Measurements from ENCODE around the gene AP1AR. TPM values are rescaled to one million over a fixed set of nuclear protein-coding genes. Genes with fewer than 3 reads are reported as not detected.

AP1AR gene
- total RNA-seq: 10 to 100 TPM in 3 of 4 donors, 1 to 10 TPM in 1; 9.6 to 25.1 (median 20.5) TPM

- 0% methylated on average over 1 of the region's 70 CpGs; no CpG with 5 or more reads in 1 of the 2 donors for WGBS, 2 donors
- intact Hi-C loops (cut with DNase I): no loop called here
- Histone ChIP-seq H3K9me3 (no peaks in the 10 kb centered on the region), H3K27ac (peak within 1 kb of the TSS; percentile 98 to 99 (median 98)), H3K4me3 (peak within 1 kb of the TSS; percentile 83 to 98 (median 92)), H3K27me3 (no peaks in the 10 kb centered on the region), H3K4me1 (peaks cover 10 to 42% (median 13%) of the 10 kb centered on the region in 3 donors), H3K36me3 (peaks cover 0 to under 1% (median 0%) of the 10 kb centered on the region in 3 donors)
- TF ChIP-seq POLR2A (IDR thresholded peaks at IDR 0.05) (peak in 3 of 4 donors; percentile 33 to 94 (median 85)), CTCF (IDR thresholded peaks at IDR 0.05) (peak in 3 of 6 experiments; percentile 14 to 28 (median 21))
- DNase-seq: peak; percentile 46
These were observed at the start of gene AP1AR for GRCh38 chr4:112231779-112232713. TSS of gene AP1AR (plus strand) at chr4:112231787. CDS start at chr4:112232092, 305 bp downstream.

- TF ChIP-seq POLR2A (IDR thresholded peaks at IDR 0.05) (no peak), CTCF (IDR thresholded peaks at IDR 0.05) (no peak)
- H3K27ac ChIP-seq: no peak overlapping the region
- WGBS, 2 donors: 79% methylated on average over 3 of the region's 3 CpGs
- no peaks in the 10 kb centered on the region for H3K9me3 ChIP-seq
- no peaks in the 10 kb centered on the region for H3K36me3 ChIP-seq
- DNase-seq: no peak
- no peaks in the 10 kb centered on the region for H3K4me1 ChIP-seq
- intact Hi-C loops (cut with DNase I): no loop called here
- H3K4me3 ChIP-seq: no peak overlapping the region
- H3K27me3 ChIP-seq: no peaks in the 10 kb centered on the region
These were observed 49.0 kb upstream of the AP1AR start for GRCh38 chr4:112182604-112183003.

GRCh38 chr4:112183252-112183651, 48.3 kb upstream of the AP1AR start:
- no peaks in the 10 kb centered on the region for H3K9me3 ChIP-seq
- no peak for DNase-seq
- H3K27ac ChIP-seq: no peak overlapping the region
- no peaks in the 10 kb centered on the region for H3K4me1 ChIP-seq
- no peak overlapping the region for H3K4me3 ChIP-seq
- no peak for TF ChIP-seq CTCF (IDR thresholded peaks at IDR 0.05)
- no peak for TF ChIP-seq POLR2A (IDR thresholded peaks at IDR 0.05)
- WGBS, 2 donors: 50 to 57% methylated on average over 2 of the region's 2 CpGs
- no peaks in the 10 kb centered on the region for H3K27me3 ChIP-seq
- intact Hi-C loops (cut with DNase I): no loop called here
- no peaks in the 10 kb centered on the region for H3K36me3 ChIP-seq

- H3K36me3 ChIP-seq: no peaks in the 10 kb centered on the region
- no peak for TF ChIP-seq POLR2A (IDR thresholded peaks at IDR 0.05)
- no peak for TF ChIP-seq CTCF (IDR thresholded peaks at IDR 0.05)
- no peak for DNase-seq
- H3K27me3 ChIP-seq: no peaks in the 10 kb centered on the region
- 79 to 100% methylated on average over 1 of the region's 1 CpG for WGBS, 2 donors
- no peaks in the 10 kb centered on the region for H3K4me1 ChIP-seq
- H3K4me3 ChIP-seq: no peak overlapping the region
- no peak overlapping the region for H3K27ac ChIP-seq
- no peaks in the 10 kb centered on the region for H3K9me3 ChIP-seq
- intact Hi-C loops (cut with DNase I): no loop called here
These were observed 47.1 kb upstream of the AP1AR start for GRCh38 chr4:112184438-112184837.

- DNase-seq: no peak
- Histone ChIP-seq H3K27ac (no peak overlapping the region), H3K9me3 (no peaks in the 10 kb centered on the region), H3K4me1 (no peaks in the 10 kb centered on the region), H3K27me3 (no peaks in the 10 kb centered on the region), H3K4me3 (no peak overlapping the region), H3K36me3 (no peaks in the 10 kb centered on the region)
- 76% methylated on average over 2 of the region's 2 CpGs; no CpG with 5 or more reads in 1 of the 2 donors for WGBS, 2 donors
- intact Hi-C loops (cut with DNase I): no loop called here
- TF ChIP-seq CTCF (IDR thresholded peaks at IDR 0.05): no peak
- no peak for TF ChIP-seq POLR2A (IDR thresholded peaks at IDR 0.05)
These were observed 46.3 kb upstream of the AP1AR start for GRCh38 chr4:112185334-112185733.
